Liver (tissue), 9 donors: ENCODE data around the gene ERGIC3. TPM values are rescaled to one million over a fixed set of nuclear protein-coding genes. Genes with fewer than 3 reads are reported as not detected.

ENCODE experiments used
- DNase-seq: peaks from one replicate; pipeline ENCODE4 v3.0.0-alpha.2; 2017; ENCODE audit warnings: low spot score
- H3K27ac ChIP-seq, 2 donors: one replicate each; pipeline ENCODE4 v1.7.0; 2013; ENCODE audit warnings: inconsistent platforms in 2 of 2, low read length in 2 of 2, control low read depth in 1 of 2, low read depth in 1 of 2, mild to moderate bottlenecking in 1 of 2
- H3K27me3 ChIP-seq, 4 donors: one replicate each; pipeline versions ENCODE4 v1.6.1 to v1.7.0; 2013; ENCODE audit warnings: low read length in 3 of 4, inconsistent platforms in 1 of 4, mild to moderate bottlenecking in 1 of 4, moderate library complexity in 1 of 4; ENCODE audit not compliant: control insufficient read depth in 4 of 4, insufficient read depth in 4 of 4
- H3K36me3 ChIP-seq, 4 donors: one replicate each; pipeline versions ENCODE4 v1.6.1 to v1.7.0; 2013; ENCODE audit warnings: low read length in 3 of 4, mild to moderate bottlenecking in 3 of 4, low read depth in 1 of 4, moderate library complexity in 1 of 4; ENCODE audit not compliant: control insufficient read depth in 4 of 4, insufficient read depth in 3 of 4
- H3K4me1 ChIP-seq, 4 donors: one replicate each; pipeline versions ENCODE4 v1.6.1 to v1.7.0; 2013; ENCODE audit warnings: low read length in 3 of 4, mild to moderate bottlenecking in 3 of 4, moderate library complexity in 1 of 4; ENCODE audit not compliant: control insufficient read depth in 4 of 4, insufficient read depth in 4 of 4
- H3K4me3 ChIP-seq, 3 donors: one replicate each; pipeline versions ENCODE4 v1.6.1 to v1.7.0; 2013; ENCODE audit warnings: low read length in 3 of 3, control low read depth in 1 of 3, low read depth in 1 of 3, mild to moderate bottlenecking in 1 of 3
- H3K9ac ChIP-seq, 2 donors: one replicate each; pipeline ENCODE4 v1.7.0; 2013; ENCODE audit warnings: low read length in 2 of 2, mild to moderate bottlenecking in 2 of 2, moderate library complexity in 2 of 2, control low read depth in 1 of 2, low read depth in 1 of 2
- H3K9me3 ChIP-seq, 4 donors: one replicate each; pipeline versions ENCODE4 v1.6.1 to v1.7.0; 2013; ENCODE audit warnings: low read length in 3 of 4; ENCODE audit not compliant: control insufficient read depth in 4 of 4
- CTCF ChIP-seq: fragments of 150-350 bp; IDR thresholded peaks from 2 replicates; pipeline ENCODE4 v1.5.1; 2017; ENCODE audit warnings: improper control_type of control experiment, low read depth, low read length; ENCODE audit not compliant: missing input control
- EGR1 ChIP-seq, 2 donors: IDR thresholded peaks; 2 replicates each; pipeline ENCODE4 v1.6.1; 2016 to 2018; ENCODE audit warnings: antibody characterized with exemption in 2 of 2, low read depth in 2 of 2
- FOXA1 ChIP-seq: IDR thresholded peaks from 2 replicates; pipeline ENCODE4 v1.6.1; 2016; ENCODE audit warnings: antibody characterized with exemption
- FOXA2 ChIP-seq: IDR thresholded peaks from 2 replicates; pipeline ENCODE4 v1.6.1; 2016; ENCODE audit warnings: antibody characterized with exemption
- GABPA ChIP-seq, 2 donors: IDR thresholded peaks in 1 of 2; conservative IDR thresholded peaks in 1 of 2; 2 replicates each; pipeline ENCODE4 v1.6.1; 2016; ENCODE audit warnings: antibody characterized with exemption in 2 of 2, mild to moderate bottlenecking in 1 of 2, moderate library complexity in 1 of 2
- HNF4A ChIP-seq, 2 donors: conservative IDR thresholded peaks; 2 replicates each; pipeline ENCODE4 v1.6.1; 2016; ENCODE audit warnings: antibody characterized with exemption in 2 of 2, mild to moderate bottlenecking in 2 of 2
- HNF4G ChIP-seq: IDR thresholded peaks from 2 replicates; pipeline ENCODE4 v1.6.1; 2016; ENCODE audit warnings: antibody characterized with exemption
- JUND ChIP-seq, 2 donors: IDR thresholded peaks; 2 replicates each; pipeline ENCODE4 v1.6.1; 2016; ENCODE audit warnings: antibody characterized with exemption in 2 of 2
- MAX ChIP-seq: IDR thresholded peaks from 2 replicates; pipeline ENCODE4 v1.6.1; 2016; ENCODE audit warnings: antibody characterized with exemption
- NR2F2 ChIP-seq: IDR thresholded peaks from 2 replicates; pipeline ENCODE4 v1.6.1; 2016; ENCODE audit warnings: antibody characterized with exemption
- RAD21 ChIP-seq, 2 donors: IDR thresholded peaks; 2 replicates each; pipeline ENCODE4 v1.6.1; 2016; ENCODE audit warnings: antibody characterized with exemption in 2 of 2, mild to moderate bottlenecking in 2 of 2
- REST ChIP-seq: IDR thresholded peaks from 2 replicates; pipeline ENCODE4 v1.6.1; 2016; ENCODE audit warnings: antibody characterized with exemption, mild to moderate bottlenecking
- RXRA ChIP-seq, 2 donors: IDR thresholded peaks; 2 replicates each; pipeline ENCODE4 v1.6.1; 2017 to 2018; ENCODE audit warnings: antibody characterized with exemption in 2 of 2, mild to moderate bottlenecking in 1 of 2
- SP1 ChIP-seq: IDR thresholded peaks from 2 replicates; pipeline ENCODE4 v1.6.1; 2018; ENCODE audit warnings: antibody characterized with exemption, mild to moderate bottlenecking
- TAF1 ChIP-seq: conservative IDR thresholded peaks from 2 replicates; pipeline ENCODE4 v1.6.1; 2016; ENCODE audit warnings: antibody characterized with exemption, mild to moderate bottlenecking
- YY1 ChIP-seq: IDR thresholded peaks from 2 replicates; pipeline ENCODE4 v1.6.1; 2016; ENCODE audit warnings: antibody characterized with exemption, mild to moderate bottlenecking
- ZBTB33 ChIP-seq: IDR thresholded peaks from 2 replicates; pipeline ENCODE4 v1.6.1; 2016; ENCODE audit warnings: antibody characterized with exemption
- WGBS: extraction: QIAGEN DNeasy Blood & Tissue Kit; methylation state at CpG from one replicate; pipeline ENCODE4 v1.1.7; 2013; 5-methylcytosine and 5-hydroxymethylcytosine counted together
- polyA plus RNA-seq, 2 donors: library from polyadenylated mRNA; stranded (reverse) in 1 of 2; unstranded in 1 of 2; fragments of 200-250 nt in 1 of 2; fragments of >200 nt in 1 of 2; fragmentation: Nextera tagmentation in 1 of 2; extraction: Ambion mirVana in 1 of 2; gene quantifications; one replicate each; pipeline versions ENCODE4 v1.2.1 to v1.2.3, GENCODE V29; 2013 to 2015
- total RNA-seq, 2 donors: library from RNA; depleted of rRNA; stranded (reverse); fragments of >200 nt; gene quantifications; one replicate each; pipeline ENCODE4 v1.2.3, GENCODE V29; 2014
- donor health status: healthy.
- donor health status: healthy.
- donor health status: healthy.
- donor health status: healthy.
- donor health status: healthy.

ERGIC3 gene
- total and polyA plus RNA-seq, 4 donors: 110 to 167 (median 120) TPM

DNA sequence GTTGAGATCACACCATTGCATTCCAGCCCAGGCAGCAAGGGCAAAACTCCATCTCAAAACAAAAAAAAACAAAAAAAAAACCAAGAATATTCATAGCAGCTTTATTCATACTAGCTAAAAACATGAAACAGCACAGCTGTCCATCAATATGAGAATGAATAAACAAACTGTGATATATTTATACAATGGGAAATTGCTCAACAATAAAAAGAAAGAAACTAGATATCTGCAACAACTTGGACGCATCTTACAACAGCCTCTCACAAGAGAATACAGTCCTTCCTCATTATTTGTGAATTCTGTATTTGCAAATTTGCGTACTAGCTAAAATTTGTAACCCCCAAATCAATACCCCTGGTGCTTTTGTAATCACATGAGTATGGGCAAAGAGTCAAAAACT, 45.6 kb downstream of the ERGIC3 start:
- TF ChIP-seq ZBTB33 (no peak), RAD21 (IDR thresholded peaks at IDR 0.05) (no peak), GABPA (IDR thresholded peaks at IDR 0.05 in 1 of 2, conservative IDR thresholded peaks at IDR 0.05 in 1 of 2) (no peak), HNF4A (conservative IDR thresholded peaks at IDR 0.05) (no peak), NR2F2 (no peak)
- 43% methylated on average over 2 of the region's 2 CpGs for WGBS
- Histone ChIP-seq H3K27me3 (no peaks in the 10 kb centered on the region), H3K4me3 (no peak overlapping the region), H3K9ac (no peak overlapping the region), H3K4me1 (no peaks in the 10 kb centered on the region), H3K9me3 (no peaks in the 10 kb centered on the region), H3K27ac (no peak overlapping the region), H3K36me3 (no peaks in the 10 kb centered on the region)
- DNase-seq: no peak

GRCh38 chr20:35588397-35588796, 46.5 kb downstream of the ERGIC3 start:
- Histone ChIP-seq H3K9ac (no peak overlapping the region), H3K27ac (no peak overlapping the region), H3K36me3 (no peaks in the 10 kb centered on the region), H3K9me3 (no peaks in the 10 kb centered on the region), H3K4me1 (no peaks in the 10 kb centered on the region), H3K4me3 (no peak overlapping the region), H3K27me3 (no peaks in the 10 kb centered on the region)
- DNase-seq: no peak
- 88% methylated on average over 14 of the region's 14 CpGs for WGBS
- TF ChIP-seq JUND (IDR thresholded peaks at IDR 0.05) (no peak), MAX (no peak), FOXA1 (no peak), HNF4G (no peak)

DNA sequence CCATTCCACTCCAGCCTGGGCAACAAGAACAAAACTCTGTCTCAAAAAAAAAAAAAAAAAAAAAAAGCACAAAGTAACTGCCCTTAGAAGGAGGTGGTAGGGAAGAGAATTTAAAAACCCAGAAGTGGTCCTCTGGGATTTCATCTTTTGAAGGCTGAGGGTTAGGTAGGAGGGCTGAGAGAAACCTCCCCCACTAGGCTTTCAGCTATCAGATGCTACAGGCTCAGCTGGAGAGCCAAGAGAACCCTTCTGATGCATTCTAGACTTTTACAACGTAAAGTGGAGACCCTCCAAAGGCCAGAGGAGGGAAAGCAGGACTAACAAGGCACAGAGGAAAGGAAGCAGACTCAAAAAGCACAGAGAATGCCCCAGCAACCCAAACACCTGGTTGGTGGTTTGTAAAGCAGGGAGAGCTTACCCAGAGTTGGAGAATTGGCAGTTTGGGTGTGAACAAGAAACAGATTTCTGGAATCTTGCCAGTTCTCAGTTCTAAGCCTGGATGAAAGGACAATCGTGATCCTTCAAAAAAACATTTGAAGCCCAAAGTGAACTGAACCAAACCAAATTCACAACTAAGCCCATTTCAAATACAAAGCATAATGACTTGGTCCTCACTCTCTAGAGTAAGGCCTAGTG, 50.6 kb downstream of the ERGIC3 start:
- WGBS: 62% methylated on average over 2 of the region's 2 CpGs
- DNase-seq: no peak
- peaks cover 0 to 4% (median 2%) of the 10 kb centered on the region in 4 donors for H3K4me1 ChIP-seq
- H3K9ac ChIP-seq: no peak overlapping the region
- no peaks in the 10 kb centered on the region for H3K36me3 ChIP-seq
- H3K4me3 ChIP-seq: no peak overlapping the region
- no peaks in the 10 kb centered on the region for H3K27me3 ChIP-seq
- H3K27ac ChIP-seq: no peak overlapping the region
- H3K9me3 ChIP-seq: no peaks in the 10 kb centered on the region
- no peak for TF ChIP-seq TAF1
- TF ChIP-seq NR2F2: no peak
- TF ChIP-seq RAD21 (IDR thresholded peaks at IDR 0.05): no peak
- TF ChIP-seq FOXA1: no peak
- no peak for TF ChIP-seq JUND (IDR thresholded peaks at IDR 0.05)
- no peak for TF ChIP-seq REST
- TF ChIP-seq SP1: no peak
- TF ChIP-seq ZBTB33: no peak
- TF ChIP-seq FOXA2: no peak
- no peak for TF ChIP-seq GABPA (IDR thresholded peaks at IDR 0.05 in 1 of 2, conservative IDR thresholded peaks at IDR 0.05 in 1 of 2)
- TF ChIP-seq RXRA (IDR thresholded peaks at IDR 0.05): no peak
- no peak for TF ChIP-seq MAX
- TF ChIP-seq EGR1 (IDR thresholded peaks at IDR 0.05; ENCODE audit: low read depth in 2 of 2): no peak
- no peak for TF ChIP-seq YY1
- TF ChIP-seq CTCF: no peak
- TF ChIP-seq HNF4G: no peak
- TF ChIP-seq HNF4A (conservative IDR thresholded peaks at IDR 0.05): no peak
